A549 (cell line): Measurements from ENCODE around the gene RPL18. TPM values are rescaled to one million over a fixed set of nuclear protein-coding genes. Genes with fewer than 3 reads are reported as not detected.

Experiments
- BHLHE40 ChIP-seq: IDR thresholded peaks from 2 replicates; pipeline ENCODE4 v1.6.1; 2012; ENCODE audit warnings: low read depth, low read length, inconsistent platforms
- CBX8 ChIP-seq: fragments of 200-600 bp; sonication (generic); IDR thresholded peaks from 2 replicates; pipeline ENCODE4 v1.6.1; 2016
- CEBPB ChIP-seq, 2 experiments: fragments of >200 bp in 1 of 2; sonication (Bioruptor Twin) in 1 of 2; formaldehyde crosslinking in 1 of 2; IDR thresholded peaks; 2 replicates each; pipeline ENCODE4 v1.6.1; 2012 to 2016
- CHD4 ChIP-seq: fragments of 200-600 bp; sonication (generic); IDR thresholded peaks from 2 replicates; pipeline ENCODE4 v1.6.1; 2016; ENCODE audit warnings: antibody characterized with exemption, mild to moderate bottlenecking, borderline replicate concordance
- CTCF ChIP-seq: fragments of >200 bp; sonication (Bioruptor Twin); formaldehyde crosslinking; IDR thresholded peaks from 3 replicates; pipeline ENCODE4 v1.5.1; 2016
- E2F6 ChIP-seq: IDR thresholded peaks from 2 replicates; pipeline ENCODE4 v1.6.1; 2012; ENCODE audit warnings: low read depth, borderline replicate concordance
- EHF ChIP-seq: fragments of 250-450 bp; sonication (Bioruptor Pico); IDR thresholded peaks from 2 replicates; pipeline ENCODE4 v1.5.0; 2020; ENCODE audit warnings: mild to moderate bottlenecking
- EHMT2 ChIP-seq: fragments of 200-600 bp; sonication (generic); IDR thresholded peaks from 2 replicates; pipeline ENCODE4 v1.6.1; 2016; ENCODE audit warnings: antibody characterized with exemption, low read depth, mild to moderate bottlenecking, moderate library complexity
- EP300 ChIP-seq, 2 experiments: fragments of >200 bp; sonication (Bioruptor Twin); formaldehyde crosslinking; IDR thresholded peaks; 2 replicates in 1 of 2; 3 replicates in 1 of 2; pipeline ENCODE4 v1.6.1; 2016 to 2017
- FOXS1 ChIP-seq: fragments of 250-450 bp; sonication (Bioruptor Pico); IDR thresholded peaks from 2 replicates; pipeline ENCODE4 v1.5.0; 2020; ENCODE audit warnings: mild to moderate bottlenecking, moderate library complexity
- HDAC2 ChIP-seq: fragments of 200-600 bp; sonication (generic); IDR thresholded peaks from 2 replicates; pipeline ENCODE4 v1.6.1; 2016
- HOXA7 ChIP-seq: fragments of 250-450 bp; sonication (Bioruptor Pico); IDR thresholded peaks from 2 replicates; pipeline ENCODE4 v1.5.0; 2020; ENCODE audit warnings: mild to moderate bottlenecking, moderate library complexity
- HOXB13 ChIP-seq: fragments of 250-450 bp; sonication (Bioruptor Pico); IDR thresholded peaks from 2 replicates; pipeline ENCODE4 v1.5.0; 2020; ENCODE audit warnings: low read depth, mild to moderate bottlenecking, moderate library complexity
- MAX ChIP-seq: IDR thresholded peaks from 2 replicates; pipeline ENCODE4 v1.6.1; 2012
- NPAS2 ChIP-seq: fragments of 250-450 bp; sonication (Bioruptor Pico); IDR thresholded peaks from 2 replicates; pipeline ENCODE4 v1.8.0; 2022; ENCODE audit warnings: mild to moderate bottlenecking, moderate library complexity, borderline replicate concordance
- NR3C1 ChIP-seq: fragments of >200 bp; sonication (Bioruptor Twin); formaldehyde crosslinking; IDR thresholded peaks from 3 replicates; pipeline ENCODE4 v1.6.1; 2017
- PHF8 ChIP-seq: fragments of 200-600 bp; sonication (generic); IDR thresholded peaks from 2 replicates; pipeline ENCODE4 v1.6.1; 2016; ENCODE audit warnings: low read depth, mild to moderate bottlenecking, antibody characterized with exemption, moderate library complexity, borderline replicate concordance
- RAD21 ChIP-seq, 2 experiments: fragments of >200 bp in 1 of 2; sonication (Bioruptor Twin) in 1 of 2; formaldehyde crosslinking in 1 of 2; IDR thresholded peaks in 1 of 2; conservative IDR thresholded peaks in 1 of 2; 2 replicates in 1 of 2; 3 replicates in 1 of 2; pipeline ENCODE4 v1.6.1; 2012 to 2018; ENCODE audit warnings: inconsistent platforms in 1 of 2
- RARB ChIP-seq: fragments of 250-450 bp; sonication (Bioruptor Pico); IDR thresholded peaks from 2 replicates; pipeline ENCODE4 v1.8.0; 2021; ENCODE audit warnings: mild to moderate bottlenecking, moderate library complexity
- REST ChIP-seq: fragments of 200-600 bp; sonication (generic); IDR thresholded peaks from 2 replicates; pipeline ENCODE4 v1.6.1; 2016; ENCODE audit warnings: antibody characterized with exemption, mild to moderate bottlenecking, moderate library complexity
- TP53 ChIP-seq: fragments of 250-450 bp; sonication (Bioruptor Pico); IDR thresholded peaks from 2 replicates; pipeline ENCODE4 v1.5.0; 2021; ENCODE audit warnings: mild to moderate bottlenecking, moderate library complexity
- ZSCAN20 ChIP-seq: fragments of 250-450 bp; sonication (Bioruptor Pico); IDR thresholded peaks from 2 replicates; pipeline ENCODE4 v1.8.0; 2022; ENCODE audit warnings: mild to moderate bottlenecking, moderate library complexity
- polyA plus RNA-seq, 4 experiments: library from polyadenylated mRNA; depleted of rRNA in 3 of 4; stranded (reverse); fragments of >200 nt; fragmentation: RNase III in 1 of 4; extraction: RNeasy Plus Mini Kit Qiagen cat#74134 plus additional on column Dnase treatment in 1 of 4; gene quantifications; 2 replicates in 3 of 4; 3 replicates in 1 of 4; pipeline ENCODE4 v1.2.3, GENCODE V29; 2011 to 2017

RPL18 gene
- polyA plus RNA-seq, 2 of the 4 experiments (the other 2 are of a cell fraction): 1,780 to 2,696 TPM

GRCh38 chr19:48614436-48615230 lies 4.3 kb downstream of the RPL18 start, which contains the start of gene FAM83E (continued):
- TF ChIP-seq REST (peak; percentile 43; the same call in 1 of the 2 replicates), E2F6 (no peak), CBX8 (no peak), ZSCAN20 (CRISPR knock-in tag) (no peak), EHMT2 (no peak), PHF8 (no peak), BHLHE40 (no peak), HOXA7 (CRISPR knock-in tag) (peak; percentile 99), CTCF (no peak), CEBPB (IDR thresholded peaks at IDR 0.05) (peak in 1 of 2 experiments; percentile 3; a peak in 1 of 4 replicates), RAD21 (conservative IDR thresholded peaks at IDR 0.05 in 1 of 2, IDR thresholded peaks at IDR 0.05 in 1 of 2) (no peak), NR3C1 (no peak), EP300 (IDR thresholded peaks at IDR 0.05) (no peak), HOXB13 (CRISPR knock-in tag) (no peak), FOXS1 (CRISPR knock-in tag) (0 out of 2 replicates have a peak, but pooled peaks have one; percentile 47), EHF (CRISPR knock-in tag) (peak; percentile 92), MAX (no peak; the same call in 1 of the 2 replicates), RARB (CRISPR knock-in tag) (peak; percentile 95), HDAC2 (no peak), NPAS2 (CRISPR knock-in tag) (0 out of 2 replicates have a peak, but pooled peaks have one; percentile 30), TP53 (peak; percentile 99), CHD4 (no peak)
